GM21528 (cell line): ENCODE results near the gene WDR59.
"Not testable (repeated sequence)": the region's sequence is repeated elsewhere in the genome, so short reads cannot be mapped to it uniquely, and the experiment has no call there.

Experiments used
- ATAC-seq: cut with Tn5 transposase; IDR thresholded peaks from one replicate; pipeline ENCODE4 v1.9.1; 2021; ENCODE audit warnings: mild to moderate bottlenecking, moderate library complexity; ENCODE audit not compliant: unreplicated experiment, low FRiP score

WDR59 gene

GRCh38 chr16:75012380-75013081 lies 27.6 kb upstream of the WDR59 start:
- ATAC-seq = peak; percentile 30

- peak; percentile 53 for ATAC-seq
These were observed 26.8 kb upstream of the WDR59 start for GRCh38 chr16:75011634-75012307.

GRCh38 chr16:75010427-75010826 lies 25.5 kb upstream of the WDR59 start:
- no peak for ATAC-seq

GRCh38 chr16:75007443-75007842 lies 22.5 kb upstream of the WDR59 start:
- ATAC-seq = no peak

- ATAC-seq = no peak
These were observed 20.8 kb upstream of the WDR59 start for GRCh38 chr16:75005697-75006096.

- no peak for ATAC-seq
These were observed 19.5 kb upstream of the WDR59 start for GRCh38 chr16:75004460-75004859.

GRCh38 chr16:75003931-75004330 lies 19.0 kb upstream of the WDR59 start:
- ATAC-seq = no peak

DNA sequence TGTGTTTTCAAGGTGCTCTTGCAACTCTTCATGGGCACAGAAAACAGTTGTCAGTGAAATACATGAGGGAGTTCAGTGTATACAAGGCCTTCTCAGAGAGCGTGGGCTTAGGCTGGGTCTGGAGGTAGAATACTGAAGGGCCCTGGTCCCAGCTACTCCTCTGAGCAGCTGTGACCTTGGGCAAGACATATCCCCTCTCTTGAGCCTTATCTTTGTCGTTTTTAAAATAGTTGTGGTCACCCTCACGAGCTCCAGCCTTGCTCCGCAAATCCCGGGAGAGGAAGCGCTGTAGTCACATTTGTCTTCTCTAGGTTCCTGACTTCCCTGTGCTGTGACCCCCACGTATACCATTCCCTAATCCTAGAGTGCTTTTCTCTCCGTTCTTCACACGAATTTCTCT lies 17.6 kb upstream of the WDR59 start:
- ATAC-seq = no peak

- ATAC-seq = no peak
These were observed 15.7 kb upstream of the WDR59 start for GRCh38 chr16:75000481-75001081.

GRCh38 chr16:74999609-75000480 lies 14.9 kb upstream of the WDR59 start:
- no peak for ATAC-seq

DNA sequence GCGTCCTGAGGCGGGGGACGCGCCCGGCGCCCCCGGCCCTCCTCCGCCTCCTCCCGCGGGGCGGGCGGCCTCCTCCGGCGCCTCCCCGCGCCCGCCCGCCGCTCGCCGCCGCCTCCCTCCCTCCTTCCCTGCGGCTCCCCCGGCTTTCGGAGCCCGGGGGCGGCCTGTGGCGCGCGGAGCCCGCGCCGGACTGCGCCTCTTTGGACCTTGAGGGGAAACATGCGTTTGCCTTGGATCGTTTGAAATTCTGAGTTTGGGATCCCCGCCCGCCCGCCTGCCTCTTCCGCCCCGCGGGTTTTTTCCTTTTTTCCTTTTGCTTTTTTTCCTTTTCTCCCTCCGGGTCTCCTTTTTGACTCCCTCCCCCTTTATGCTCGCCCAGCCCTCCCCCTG lies 14.3 kb upstream of the WDR59 start:
- ATAC-seq = peak; percentile 45

- ATAC-seq = peak; percentile 59
These were observed 13.7 kb upstream of the WDR59 start, which contains the start of gene ZNRF1 for GRCh38 chr16:74998481-74999218. Gene ZNRF1 (plus strand): TSS chr16:74999024. CDS start chr16:74999672, 648 bp downstream.

DNA sequence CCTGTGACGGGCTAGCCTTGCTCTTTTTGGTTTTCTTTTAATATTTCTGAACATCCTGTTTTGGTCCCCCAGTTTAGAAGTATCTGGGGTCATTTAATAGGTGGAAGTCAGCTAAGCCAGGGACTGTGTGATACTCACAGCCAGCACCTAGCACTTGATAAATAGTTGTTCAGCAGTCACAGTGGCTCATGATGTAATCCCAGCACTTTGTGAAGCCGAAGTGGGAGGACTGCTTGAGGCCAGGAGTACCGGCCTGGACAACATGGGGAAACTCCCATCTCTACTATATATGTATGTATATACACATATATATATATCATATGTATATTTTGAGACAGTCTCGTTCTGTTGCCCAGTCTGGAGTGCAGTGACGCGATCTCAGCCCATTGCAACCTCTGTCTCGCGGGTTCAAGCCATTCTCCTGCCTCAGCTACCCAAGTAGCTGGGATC lies 12.1 kb upstream of the WDR59 start:
- no peak for ATAC-seq

GRCh38 chr16:74995986-74996385 lies 11.1 kb upstream of the WDR59 start:
- no peak for ATAC-seq

GRCh38 chr16:74991593-74992403 lies 6.9 kb upstream of the WDR59 start:
- no peak for ATAC-seq

GRCh38 chr16:74991268-74991592 lies 6.3 kb upstream of the WDR59 start:
- no peak for ATAC-seq

DNA sequence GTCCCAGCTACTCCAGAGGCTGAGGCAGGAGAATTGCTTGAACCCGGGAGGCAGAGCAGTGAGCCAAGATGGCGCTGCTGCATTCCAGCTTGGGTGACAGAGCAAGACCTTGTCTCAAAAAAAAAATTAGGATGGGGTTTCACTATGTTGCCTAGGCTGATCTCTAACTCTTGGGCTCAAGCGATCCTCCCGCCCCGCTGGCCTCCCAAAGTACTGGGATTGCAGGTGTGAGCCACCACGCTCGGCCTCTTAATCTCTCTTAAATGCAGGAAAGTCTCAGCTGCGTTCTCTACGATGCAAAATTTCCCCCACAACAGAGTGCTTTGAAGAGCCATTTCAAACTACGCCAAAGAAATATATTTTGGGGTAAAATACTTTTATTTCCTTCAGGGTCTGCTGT lies 5.9 kb upstream of the WDR59 start:
- no peak for ATAC-seq

DNA sequence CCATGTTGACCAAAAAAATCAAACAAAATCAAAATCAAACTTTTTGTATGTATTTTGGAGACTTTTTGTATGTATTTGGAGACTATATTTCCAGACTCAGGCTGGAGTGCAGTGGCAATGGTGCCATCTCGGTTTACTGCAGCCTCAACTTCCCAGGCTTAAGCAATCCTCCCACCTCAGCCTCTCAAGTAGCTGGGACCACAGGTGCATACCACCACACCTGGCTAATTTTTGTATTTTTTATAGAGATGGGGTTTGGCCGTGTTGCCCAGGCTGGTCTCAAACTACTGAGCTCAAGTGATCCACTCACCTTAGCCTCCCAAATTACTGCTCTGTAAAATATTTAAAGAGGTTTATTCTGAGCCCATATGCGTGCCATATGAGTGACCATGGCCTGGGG lies 4.9 kb upstream of the WDR59 start:
- ATAC-seq = not testable (repeated sequence)

- no peak for ATAC-seq
These were observed 2.2 kb upstream of the WDR59 start for GRCh38 chr16:74987027-74987681.
